Measurements from ENCODE around the gene PTPN6.

Gene PTPN6

DNA sequence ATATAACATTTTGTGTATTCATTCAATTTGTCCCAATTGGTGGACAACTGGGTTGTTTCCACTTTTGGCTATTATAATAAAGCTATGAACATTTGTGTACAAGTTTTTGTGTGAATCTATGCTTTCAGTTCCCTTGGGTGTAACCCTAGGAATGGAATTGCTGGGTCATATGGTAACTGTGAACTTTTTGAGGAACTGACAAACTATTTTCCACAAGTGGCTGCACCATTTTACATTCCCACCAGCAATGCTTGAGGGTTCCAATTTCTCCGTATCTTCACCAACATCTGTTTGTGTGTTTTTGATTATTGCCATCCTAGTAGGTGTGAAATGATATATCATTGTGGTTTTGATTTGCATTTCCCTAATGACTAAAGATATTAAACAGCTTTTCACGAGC, 54.2 kb downstream of the PTPN6 start:
- TF ChIP-seq, protein P1, sequence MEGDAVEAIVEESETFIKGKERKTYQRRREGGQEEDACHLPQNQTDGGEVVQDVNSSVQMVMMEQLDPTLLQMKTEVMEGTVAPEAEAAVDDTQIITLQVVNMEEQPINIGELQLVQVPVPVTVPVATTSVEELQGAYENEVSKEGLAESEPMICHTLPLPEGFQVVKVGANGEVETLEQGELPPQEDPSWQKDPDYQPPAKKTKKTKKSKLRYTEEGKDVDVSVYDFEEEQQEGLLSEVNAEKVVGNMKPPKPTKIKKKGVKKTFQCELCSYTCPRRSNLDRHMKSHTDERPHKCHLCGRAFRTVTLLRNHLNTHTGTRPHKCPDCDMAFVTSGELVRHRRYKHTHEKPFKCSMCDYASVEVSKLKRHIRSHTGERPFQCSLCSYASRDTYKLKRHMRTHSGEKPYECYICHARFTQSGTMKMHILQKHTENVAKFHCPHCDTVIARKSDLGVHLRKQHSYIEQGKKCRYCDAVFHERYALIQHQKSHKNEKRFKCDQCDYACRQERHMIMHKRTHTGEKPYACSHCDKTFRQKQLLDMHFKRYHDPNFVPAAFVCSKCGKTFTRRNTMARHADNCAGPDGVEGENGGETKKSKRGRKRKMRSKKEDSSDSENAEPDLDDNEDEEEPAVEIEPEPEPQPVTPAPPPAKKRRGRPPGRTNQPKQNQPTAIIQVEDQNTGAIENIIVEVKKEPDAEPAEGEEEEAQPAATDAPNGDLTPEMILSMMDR (IDR thresholded peaks at IDR 0.05) = no peak

DNA sequence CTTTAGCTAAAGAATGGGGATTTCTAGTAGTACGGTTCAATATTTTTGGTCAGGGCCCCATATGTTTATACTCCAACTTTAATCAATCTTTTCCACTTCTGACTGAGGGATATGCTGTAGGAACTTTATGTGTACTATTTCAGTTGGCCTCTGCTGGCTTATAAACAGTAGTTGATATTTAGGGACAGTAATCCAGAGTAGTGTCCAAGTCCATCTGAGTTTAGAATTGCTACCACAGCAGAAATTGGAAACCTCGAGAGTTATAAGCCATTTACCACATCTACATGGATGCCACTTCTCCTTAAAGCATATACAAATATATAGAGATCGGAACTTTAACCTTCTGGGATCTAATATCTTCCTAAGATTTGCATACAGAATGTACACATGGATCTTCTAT, 55.5 kb downstream of the PTPN6 start:
- TF ChIP-seq, protein P1 (IDR thresholded peaks at IDR 0.05) = no peak

DNA sequence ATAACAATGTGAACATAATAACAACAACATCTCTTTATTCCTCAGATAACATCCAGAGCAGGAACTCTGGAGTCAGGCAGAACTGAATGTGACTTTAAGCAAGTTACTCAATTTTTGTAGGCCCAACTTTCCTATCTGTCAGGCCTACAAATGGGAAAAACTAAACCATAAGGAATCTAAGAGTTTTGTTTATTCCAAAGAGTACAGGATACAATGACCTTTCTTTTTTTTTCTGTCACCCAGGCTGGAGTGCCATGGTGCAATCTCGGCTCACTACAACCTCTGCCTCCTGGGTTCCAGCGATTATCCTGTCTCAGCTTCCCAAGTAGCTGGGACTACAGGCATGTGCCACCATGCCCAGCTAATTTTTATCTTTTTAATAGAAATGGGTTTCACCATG, 57.7 kb downstream of the PTPN6 start:
- TF ChIP-seq, protein P1 (IDR thresholded peaks at IDR 0.05) = no peak

GRCh38 chr12:7009512-7009911, 58.4 kb downstream of the PTPN6 start:
- TF ChIP-seq, protein P1 (IDR thresholded peaks at IDR 0.05) = no peak

All from LNCAP (cell line).